ENCODE data around the gene NPC2. TPM values are rescaled to one million over a fixed set of nuclear protein-coding genes. Genes with fewer than 3 reads are reported as not detected.

Gene NPC2
- total RNA-seq, 3 donors from 2014 or later = 10.0 to 11.7 (median 11.1) TPM

DNA sequence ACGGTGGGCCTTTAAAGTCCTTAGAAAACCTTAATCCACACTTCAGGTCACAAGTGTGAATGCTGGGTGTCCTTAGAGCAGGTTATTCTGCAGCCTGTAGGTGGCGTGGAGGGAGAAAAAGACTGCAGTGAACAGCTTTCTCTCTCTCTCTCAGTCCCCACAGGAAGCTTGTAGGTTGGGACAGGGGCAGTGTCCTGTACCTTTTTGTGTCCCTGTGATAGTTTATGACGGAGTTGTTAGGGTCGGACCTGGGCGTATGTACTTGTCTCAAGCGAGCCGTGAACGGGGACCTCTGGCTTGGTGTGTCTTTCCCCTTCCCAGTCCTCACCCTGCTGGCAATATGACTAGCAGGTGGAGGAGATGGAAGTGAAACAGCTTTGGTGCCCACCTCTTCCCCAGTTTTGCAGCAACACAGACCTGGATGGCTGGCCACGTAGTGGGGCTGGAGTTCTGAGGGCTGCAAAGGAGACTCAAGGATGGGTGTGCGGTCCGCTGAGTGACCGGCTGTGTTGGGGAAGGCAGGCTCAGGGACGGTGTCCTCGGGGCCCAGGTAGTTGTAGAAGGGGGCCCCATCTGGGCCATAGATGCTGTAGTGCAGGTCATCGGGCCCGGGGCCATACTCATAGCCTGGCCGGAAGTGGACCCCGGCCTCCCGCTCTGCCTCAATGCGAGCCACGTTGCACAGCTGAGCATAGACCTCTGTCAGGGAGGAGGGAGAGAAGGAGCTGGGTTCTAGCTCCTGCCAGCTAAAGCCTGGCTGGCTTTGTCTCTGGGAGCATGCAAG, 9.3 kb upstream of the NPC2 start:
- Mint-ChIP-seq H3K36me3 (ENCODE audit: insufficient read depth) (peaks cover 6% of the 10 kb centered on the region), H3K9me3 (no peaks in the 10 kb centered on the region), H3K4me3 (no peak overlapping the region), H3K27me3 (ENCODE audit: low read depth) (no peaks in the 10 kb centered on the region), H3K4me1 (ENCODE audit: low read depth) (peaks cover 2% of the 10 kb centered on the region)
- DNase-seq = no peak
- ATAC-seq = no peak

DNA sequence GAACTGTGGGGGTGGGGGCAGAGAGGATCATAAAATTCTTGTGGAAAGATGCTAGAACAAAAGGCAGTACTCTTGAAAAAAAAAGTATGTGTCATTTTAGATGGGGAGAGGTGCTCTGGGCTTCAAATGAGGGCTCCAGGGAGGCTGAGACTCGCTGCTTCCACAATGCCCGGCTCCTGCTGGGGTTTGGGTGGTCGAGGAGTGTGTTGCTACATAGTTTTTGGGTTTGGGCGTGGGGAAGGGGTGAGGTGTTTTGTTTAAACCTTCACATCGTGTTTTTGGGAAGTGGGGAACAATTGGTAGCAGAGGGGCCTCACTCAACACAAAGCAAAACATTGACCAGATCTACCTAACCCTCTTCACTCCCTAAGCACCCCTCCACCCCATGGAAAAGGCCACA, 8.6 kb upstream of the NPC2 start:
- Mint-ChIP-seq H3K36me3 (ENCODE audit: insufficient read depth) (peaks cover 6% of the 10 kb centered on the region), H3K9me3 (no peaks in the 10 kb centered on the region), H3K27me3 (ENCODE audit: low read depth) (no peaks in the 10 kb centered on the region), H3K4me3 (no peak overlapping the region), H3K4me1 (ENCODE audit: low read depth) (peaks cover 2% of the 10 kb centered on the region)
- ATAC-seq (no peak), DNase-seq (no peak)

DNA sequence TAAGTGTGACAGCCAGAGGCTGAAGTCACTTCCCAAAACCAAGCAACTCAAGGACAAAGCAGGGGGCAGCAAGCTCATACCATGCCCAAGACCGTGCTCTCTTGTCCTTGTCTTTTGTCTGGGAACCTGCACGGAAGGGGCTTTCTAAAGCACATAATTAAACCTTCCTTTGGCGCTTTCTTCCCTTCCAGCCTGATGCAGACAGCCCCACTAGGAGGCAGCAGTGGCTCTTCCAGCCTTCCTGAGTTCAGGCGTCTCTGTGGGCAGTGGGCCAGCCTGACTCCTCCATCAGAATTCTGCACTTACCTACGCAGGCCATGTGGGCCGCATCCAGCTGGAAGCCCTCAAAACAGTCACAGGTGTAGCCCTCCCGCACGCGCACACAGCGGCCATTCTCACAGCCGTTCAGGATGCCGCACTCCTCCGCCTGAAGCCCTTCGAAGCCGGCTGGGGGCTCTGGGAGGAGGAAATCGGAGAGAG, 8.1 kb upstream of the NPC2 start:
- DNase-seq (no peak), ATAC-seq (no peak)
- H3K36me3 Mint-ChIP-seq (ENCODE audit: insufficient read depth) = peaks cover 6% of the 10 kb centered on the region
- H3K4me1 Mint-ChIP-seq (ENCODE audit: low read depth) = peaks cover 4% of the 10 kb centered on the region
- no peaks in the 10 kb centered on the region for H3K9me3 Mint-ChIP-seq
- H3K27me3 Mint-ChIP-seq (ENCODE audit: low read depth) = no peaks in the 10 kb centered on the region
- H3K4me3 Mint-ChIP-seq = no peak overlapping the region

DNA sequence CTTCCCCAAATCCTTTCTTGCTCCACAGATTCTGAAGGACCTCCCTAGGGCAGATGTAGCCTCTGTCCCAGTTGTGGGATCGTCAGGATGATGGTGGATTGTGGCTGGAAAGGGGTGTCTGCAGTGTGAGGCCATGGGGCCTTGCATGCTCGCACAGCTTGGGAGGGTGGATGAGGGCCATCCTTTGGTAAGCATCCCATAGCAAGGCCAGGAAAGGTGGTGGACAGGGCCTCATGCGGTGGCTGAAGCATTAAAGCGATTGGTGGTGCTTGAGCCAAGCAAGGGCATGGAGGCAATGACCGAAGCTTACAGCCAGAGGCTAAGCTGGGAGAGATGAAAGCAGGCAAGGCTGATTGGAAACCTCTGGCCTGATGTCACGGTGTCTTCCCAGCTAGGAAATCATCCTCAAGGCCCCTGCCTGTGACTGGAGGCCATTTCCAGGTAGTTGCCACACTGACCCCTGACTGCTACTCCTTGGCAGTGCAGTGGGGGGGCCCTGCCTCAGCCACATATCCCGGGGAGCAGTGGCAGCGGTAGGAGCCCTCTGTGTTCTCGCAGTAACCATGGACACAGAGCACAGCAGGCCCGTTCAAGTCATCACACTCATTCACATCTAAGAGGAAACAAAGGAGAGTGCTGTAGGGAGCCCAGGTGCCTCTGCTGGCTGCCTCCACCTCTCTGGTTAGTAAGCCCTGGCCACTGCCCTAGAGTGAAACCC, 7.5 kb upstream of the NPC2 start:
- H3K4me1 Mint-ChIP-seq (ENCODE audit: low read depth) = peaks cover 7% of the 10 kb centered on the region
- DNase-seq (no peak), ATAC-seq (no peak)
- H3K36me3 Mint-ChIP-seq (ENCODE audit: insufficient read depth) = peaks cover 6% of the 10 kb centered on the region
- no peaks in the 10 kb centered on the region for H3K27me3 Mint-ChIP-seq (ENCODE audit: low read depth)
- H3K9me3 Mint-ChIP-seq = no peaks in the 10 kb centered on the region
- H3K4me3 Mint-ChIP-seq = no peak overlapping the region

DNA sequence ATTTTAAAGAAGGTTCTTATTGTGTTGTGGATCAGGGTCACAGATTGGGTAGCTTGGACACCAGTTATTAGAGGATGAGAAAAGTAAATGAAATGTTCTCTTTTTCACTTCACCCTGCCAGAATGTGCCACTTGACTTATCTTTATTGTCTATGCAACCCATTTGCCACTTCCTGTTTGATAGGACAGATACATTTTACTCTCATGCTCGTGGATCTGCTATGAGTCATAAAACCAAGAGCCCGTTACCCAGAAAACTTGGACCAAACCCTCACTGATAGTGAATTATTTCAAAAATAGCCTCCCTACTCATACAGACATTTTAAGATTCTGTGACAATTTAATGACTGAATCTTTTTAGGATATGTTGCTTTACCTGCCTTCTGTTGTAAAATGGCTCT, 2.3 kb upstream of the NPC2 start:
- no peak overlapping the region for H3K4me3 Mint-ChIP-seq
- DNase-seq = no peak
- peaks cover 6% of the 10 kb centered on the region for H3K36me3 Mint-ChIP-seq (ENCODE audit: insufficient read depth)
- H3K9me3 Mint-ChIP-seq = no peaks in the 10 kb centered on the region
- no peak for ATAC-seq
- no peaks in the 10 kb centered on the region for H3K27me3 Mint-ChIP-seq (ENCODE audit: low read depth)
- peaks cover 30% of the 10 kb centered on the region for H3K4me1 Mint-ChIP-seq (ENCODE audit: low read depth)

DNA sequence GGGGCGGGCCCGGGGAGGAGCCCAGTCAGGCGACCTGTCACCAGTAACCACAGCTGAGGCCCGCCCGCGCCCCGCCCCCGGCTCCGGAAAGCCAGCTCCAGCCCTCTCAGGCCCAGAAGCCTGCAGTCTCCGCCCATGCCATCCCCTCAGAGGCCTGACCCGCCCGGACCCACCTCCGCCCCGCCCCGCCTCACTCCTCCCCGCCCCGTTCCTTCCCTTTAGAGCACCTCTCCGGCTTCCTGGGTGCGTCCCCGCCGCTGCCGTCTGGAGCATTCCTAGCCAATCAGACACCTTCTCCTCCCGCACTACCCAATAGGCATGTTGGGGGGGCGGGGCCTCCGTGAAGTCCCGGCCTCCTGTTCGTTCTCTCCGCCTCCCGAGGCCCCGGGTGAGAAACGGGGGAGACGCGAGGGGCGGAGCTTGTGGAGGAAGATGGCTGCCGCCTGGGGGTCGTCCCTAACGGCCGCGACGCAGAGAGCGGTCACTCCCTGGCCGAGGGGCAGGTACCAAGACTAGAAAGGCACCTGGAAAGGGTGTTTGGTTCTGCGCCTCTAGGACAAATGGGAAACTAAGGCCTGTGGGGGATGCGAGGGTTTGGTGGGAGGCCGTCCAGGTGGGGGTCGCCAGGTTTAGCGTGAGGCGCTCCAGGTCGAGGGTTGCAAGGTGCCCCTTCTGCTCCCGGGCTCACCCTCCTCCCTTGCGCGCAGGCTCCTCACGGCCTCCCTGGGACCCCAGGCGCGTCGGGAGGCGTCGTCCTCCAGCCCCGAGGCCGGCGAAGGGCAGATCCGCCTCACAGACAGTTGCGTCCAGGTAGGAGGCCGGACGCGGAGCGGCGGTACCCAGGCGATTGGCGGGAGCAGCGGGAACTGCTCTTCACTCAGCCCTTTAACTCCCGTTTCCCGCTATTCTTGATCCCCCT, 497 bp upstream of the NPC2 start, which contains the start of gene ISCA2:
TSS of gene ISCA2 (plus strand) at position 423 of the 919 bp plus-strand sequence. CDS start at position 433, 10 bp downstream.
- Mint-ChIP-seq H3K4me3 (no peak within 1 kb of the TSS), H3K4me1 (ENCODE audit: low read depth) (peaks cover 37% of the 10 kb centered on the region), H3K36me3 (ENCODE audit: insufficient read depth) (peaks cover 3% of the 10 kb centered on the region), H3K9me3 (no peaks in the 10 kb centered on the region), H3K27me3 (ENCODE audit: low read depth) (no peaks in the 10 kb centered on the region)
- ATAC-seq = peak; percentile 94 to 95
- peak; percentile 99 for DNase-seq

DNA sequence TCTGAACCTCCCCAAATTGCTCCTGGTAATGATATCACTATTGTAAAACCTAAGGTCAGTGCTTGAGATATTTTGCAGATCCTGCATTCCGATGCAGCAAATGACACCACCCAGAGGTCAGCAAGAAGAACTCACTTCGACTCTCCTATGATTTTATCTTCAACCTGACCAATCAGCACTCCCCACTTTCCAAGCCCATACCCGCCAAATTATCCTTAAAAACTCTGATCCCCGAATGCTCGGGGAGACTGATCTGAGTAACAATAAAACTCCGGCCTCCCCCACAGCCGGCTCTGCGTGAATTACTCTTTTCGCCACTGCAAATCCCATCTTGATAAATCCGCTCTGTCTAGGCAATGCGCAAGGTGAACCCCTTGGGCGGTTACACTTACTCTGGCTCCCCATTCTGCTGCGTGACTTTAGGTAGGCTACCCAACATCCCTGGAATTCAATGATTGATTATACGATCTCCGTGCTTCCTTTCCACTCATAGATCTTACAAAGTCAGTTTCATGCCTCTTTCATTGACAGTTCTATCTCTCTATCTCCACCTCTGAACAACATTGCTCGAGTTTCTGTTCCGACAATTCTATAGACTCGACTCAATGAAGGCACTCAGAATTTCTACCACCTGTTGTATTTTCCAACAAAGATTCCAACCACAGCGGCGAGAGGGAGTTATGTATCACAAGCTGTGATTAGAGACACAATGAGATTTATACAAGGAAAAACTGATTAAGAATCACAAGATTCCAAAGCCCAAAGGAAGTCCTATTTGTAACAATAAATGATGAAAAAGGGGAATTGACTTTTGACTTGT, 939 bp downstream of the NPC2 start:
- H3K27me3 Mint-ChIP-seq (ENCODE audit: low read depth) = no peaks in the 10 kb centered on the region
- no peak for ATAC-seq
- peaks cover 37% of the 10 kb centered on the region for H3K4me1 Mint-ChIP-seq (ENCODE audit: low read depth)
- peaks cover 2% of the 10 kb centered on the region for H3K36me3 Mint-ChIP-seq (ENCODE audit: insufficient read depth)
- DNase-seq = no peak
- H3K4me3 Mint-ChIP-seq = no peak overlapping the region
- no peaks in the 10 kb centered on the region for H3K9me3 Mint-ChIP-seq

DNA sequence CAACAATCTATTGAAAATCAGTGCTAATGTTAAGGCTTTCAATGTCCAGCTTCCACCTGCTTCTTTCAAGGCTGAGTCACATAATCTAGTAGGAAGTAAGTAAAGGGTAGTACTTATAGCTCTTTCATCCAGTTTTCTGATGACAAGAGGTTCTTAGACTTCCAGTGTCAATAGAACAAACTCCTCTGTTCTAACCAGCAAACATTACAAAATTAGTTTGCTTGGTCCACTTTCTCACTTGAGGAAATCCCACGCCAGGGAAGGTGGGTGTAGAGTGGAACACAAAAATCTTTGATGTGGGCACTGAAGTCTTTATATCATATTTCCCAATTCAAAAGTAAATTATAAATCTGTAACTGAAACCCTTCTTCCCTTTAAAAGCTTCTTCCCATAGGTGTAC, 2.6 kb downstream of the NPC2 start:
- Mint-ChIP-seq H3K4me1 (ENCODE audit: low read depth) (peaks cover 30% of the 10 kb centered on the region), H3K9me3 (no peaks in the 10 kb centered on the region), H3K27me3 (ENCODE audit: low read depth) (no peaks in the 10 kb centered on the region), H3K4me3 (no peak overlapping the region), H3K36me3 (ENCODE audit: insufficient read depth) (peaks cover 2% of the 10 kb centered on the region)
- ATAC-seq (no peak), DNase-seq (no peak)

DNA sequence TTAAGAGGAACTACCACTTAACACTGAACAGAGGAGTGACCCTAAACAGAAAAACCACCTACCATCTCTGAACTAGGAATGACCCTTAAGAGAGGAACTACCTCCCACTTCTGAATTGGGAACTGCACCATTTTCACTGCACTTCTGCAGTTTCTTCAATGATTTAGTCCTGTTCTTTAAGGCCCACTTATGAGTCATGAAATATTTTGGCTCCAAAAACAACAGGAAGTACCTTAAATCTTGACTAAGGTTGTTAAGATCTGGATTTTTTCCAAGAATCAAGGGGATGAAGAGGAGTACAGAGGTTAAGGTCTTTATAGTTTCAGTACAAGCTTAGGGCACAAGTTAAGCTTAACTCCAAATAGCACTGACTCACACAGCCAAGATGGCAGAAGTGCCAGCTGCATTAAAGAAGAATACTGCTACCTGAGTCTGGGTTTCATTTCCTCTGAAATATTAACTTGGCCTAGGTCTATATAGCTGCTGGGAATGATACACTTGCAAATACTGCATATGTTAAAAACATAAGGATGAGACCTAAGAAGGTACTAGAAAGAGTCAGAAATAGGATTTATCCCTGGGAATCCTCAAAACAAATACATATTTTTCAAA, 4.2 kb downstream of the NPC2 start:
- ATAC-seq (no peak), DNase-seq (no peak)
- H3K4me1 Mint-ChIP-seq (ENCODE audit: low read depth) = peaks cover 14% of the 10 kb centered on the region
- no peaks in the 10 kb centered on the region for H3K27me3 Mint-ChIP-seq (ENCODE audit: low read depth)
- H3K4me3 Mint-ChIP-seq = no peak overlapping the region
- no peaks in the 10 kb centered on the region for H3K9me3 Mint-ChIP-seq
- H3K36me3 Mint-ChIP-seq (ENCODE audit: insufficient read depth) = peaks cover 7% of the 10 kb centered on the region

DNA sequence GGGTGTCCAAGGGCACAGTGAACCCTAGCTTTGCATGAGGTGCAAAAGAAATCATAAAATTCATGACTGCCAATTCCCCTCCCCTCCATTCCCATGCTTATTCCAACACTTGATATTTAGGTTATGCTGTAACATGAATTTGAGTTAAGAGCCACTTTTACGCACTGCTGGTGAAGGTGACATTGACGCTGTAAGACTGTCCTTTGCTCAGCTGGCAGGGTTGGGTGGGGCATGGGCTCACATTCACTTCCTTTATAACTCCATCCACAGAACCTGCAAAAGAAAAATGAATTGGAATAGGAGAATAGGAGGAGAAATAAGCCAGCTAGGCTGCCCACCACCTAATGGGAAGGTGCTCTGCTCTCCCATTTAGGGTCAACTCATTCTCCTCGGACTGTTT, 6.9 kb downstream of the NPC2 start:
- DNase-seq (no peak), ATAC-seq (no peak)
- Mint-ChIP-seq H3K27me3 (ENCODE audit: low read depth) (no peaks in the 10 kb centered on the region), H3K9me3 (no peaks in the 10 kb centered on the region), H3K4me3 (no peak overlapping the region), H3K4me1 (ENCODE audit: low read depth) (peaks cover 12% of the 10 kb centered on the region), H3K36me3 (ENCODE audit: insufficient read depth) (peaks cover 21% of the 10 kb centered on the region)

DNA sequence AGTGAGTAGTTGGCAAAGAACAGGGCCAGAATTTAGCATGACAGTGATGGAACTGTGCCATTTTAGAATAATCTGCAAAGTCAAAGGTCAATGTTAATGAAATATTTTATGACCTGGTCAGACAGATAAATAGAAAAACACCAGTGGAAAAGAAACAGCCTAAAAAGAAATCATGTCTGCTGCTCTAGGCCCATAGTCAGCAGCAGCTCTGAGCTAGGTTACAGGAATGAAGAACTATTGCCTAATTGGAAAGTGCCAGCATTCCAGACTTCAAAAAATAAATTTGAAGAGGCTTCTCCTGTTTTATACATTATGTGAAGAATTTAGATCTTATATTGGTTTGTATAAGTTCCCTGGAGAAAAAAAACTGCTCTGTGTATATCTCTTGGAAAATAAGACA, 9.8 kb downstream of the NPC2 start:
- Mint-ChIP-seq H3K4me3 (no peak overlapping the region), H3K9me3 (no peaks in the 10 kb centered on the region), H3K36me3 (ENCODE audit: insufficient read depth) (peaks cover 35% of the 10 kb centered on the region), H3K27me3 (ENCODE audit: low read depth) (no peaks in the 10 kb centered on the region), H3K4me1 (ENCODE audit: low read depth) (no peaks in the 10 kb centered on the region)
- ATAC-seq = no peak
- no peak for DNase-seq

DNA sequence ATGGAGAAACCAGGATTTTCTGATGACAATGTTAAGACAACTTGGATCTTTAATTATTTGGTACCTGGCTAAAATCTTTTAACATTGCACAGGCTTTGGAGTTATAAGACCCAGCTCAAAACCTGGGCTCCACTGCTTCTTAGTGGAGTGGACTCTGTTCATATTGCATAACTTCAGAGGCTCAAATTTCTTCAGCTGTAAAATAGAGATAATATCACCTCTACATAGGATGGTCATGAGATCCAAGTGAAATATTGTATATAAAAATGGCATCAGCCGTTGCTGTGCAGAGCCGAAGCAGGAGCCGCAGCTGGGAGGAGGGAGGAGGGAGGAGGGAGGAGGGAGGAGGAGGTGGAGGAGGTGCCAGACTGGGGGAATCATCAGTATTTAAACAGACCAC, 10.5 kb downstream of the NPC2 start:
- no peaks in the 10 kb centered on the region for H3K4me1 Mint-ChIP-seq (ENCODE audit: low read depth)
- no peaks in the 10 kb centered on the region for H3K27me3 Mint-ChIP-seq (ENCODE audit: low read depth)
- H3K4me3 Mint-ChIP-seq = no peak overlapping the region
- H3K9me3 Mint-ChIP-seq = no peaks in the 10 kb centered on the region
- DNase-seq (no peak), ATAC-seq (no peak)
- peaks cover 33% of the 10 kb centered on the region for H3K36me3 Mint-ChIP-seq (ENCODE audit: insufficient read depth)

DNA sequence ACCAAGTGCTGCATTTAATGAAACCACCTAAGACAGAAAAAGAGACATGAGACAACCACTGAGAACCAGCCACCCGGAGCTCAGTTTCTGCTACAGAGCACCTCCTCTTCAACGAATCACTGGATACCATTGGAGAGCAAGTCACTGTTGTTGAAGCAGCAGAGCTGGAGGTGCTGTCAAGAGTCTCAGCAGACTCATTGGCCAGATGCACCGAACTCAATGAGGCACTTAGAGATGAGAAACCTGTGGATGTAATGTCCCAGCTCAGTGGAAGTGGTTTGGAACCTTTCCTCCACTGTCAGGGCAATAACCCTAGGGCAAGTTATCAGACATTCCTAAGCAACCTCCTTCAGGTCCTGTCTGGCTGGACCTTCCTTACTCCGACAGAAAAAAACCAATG, 13.1 kb downstream of the NPC2 start:
- Mint-ChIP-seq H3K9me3 (no peaks in the 10 kb centered on the region), H3K4me3 (no peak overlapping the region), H3K4me1 (ENCODE audit: low read depth) (no peaks in the 10 kb centered on the region), H3K36me3 (ENCODE audit: insufficient read depth) (peaks cover 38% of the 10 kb centered on the region), H3K27me3 (ENCODE audit: low read depth) (no peaks in the 10 kb centered on the region)
- DNase-seq (no peak), ATAC-seq (no peak)

Measured in activated T-cell treated with anti-CD3 and anti-CD28 coated beads, Interleukin-2, amount 50 U/mL, for 4 hours (primary cell).